Naive thymus-derived CD4-positive, alpha-beta T cell (primary cell): ENCODE data around the gene WDTC1. TPM values are rescaled to one million over a fixed set of nuclear protein-coding genes. Genes with fewer than 3 reads are reported as not detected.

Experiments
- ATAC-seq: fragments of 150-1000 bp; cut with Tn5 transposase; 2 replicates; pipeline ENCODE4 v1.10.0; 2021; ENCODE audit warnings: mild to moderate bottlenecking, moderate library complexity
- CTCF ChIA-PET: fragments of 350-600 bp; sonication (Branson Sonifier 250); formaldehyde crosslinking; loops from one replicate; lab custom pipeline; 2021; ENCODE audit warnings: antibody characterized with exemption; lab: Charles Lee
- POLR2A ChIA-PET: fragments of 350-600 bp; sonication (Branson Sonifier 250); formaldehyde crosslinking; loops from one replicate; lab custom pipeline; 2021; ENCODE audit warnings: antibody characterized with exemption, inconsistent platforms; lab: Charles Lee
- DNase-seq, 9 donors: peaks; one replicate each; pipeline versions ENCODE4 v3.0.0 to v3.0.0-alpha.2; 2020 to 2022; ENCODE audit warnings: mixed read lengths in 1 of 9
- H3K27ac ChIP-seq: one replicate; pipeline ENCODE4 v1.7.0; 2013; ENCODE audit warnings: mild to moderate bottlenecking, low read depth, low read length, moderate library complexity
- H3K27me3 ChIP-seq, 2 donors: one replicate each; pipeline ENCODE4 v1.7.0; 2013; ENCODE audit warnings: low read length in 2 of 2, mild to moderate bottlenecking in 2 of 2, moderate library complexity in 2 of 2; ENCODE audit not compliant: control insufficient read depth in 2 of 2, insufficient read depth in 2 of 2
- H3K36me3 ChIP-seq, 3 experiments: 1 replicate in 2 of 3; 2 replicates in 1 of 3; pipeline ENCODE4 v1.7.0; 2013; ENCODE audit warnings: low read length in 3 of 3, mild to moderate bottlenecking in 3 of 3, moderate library complexity in 1 of 3; ENCODE audit not compliant: insufficient read depth in 3 of 3, control insufficient read depth in 2 of 3
- H3K4me1 ChIP-seq, 2 donors: one replicate each; pipeline ENCODE4 v1.7.0; 2013; ENCODE audit warnings: low read length in 2 of 2, mild to moderate bottlenecking in 2 of 2, moderate library complexity in 1 of 2; ENCODE audit not compliant: control insufficient read depth in 2 of 2, insufficient read depth in 2 of 2
- H3K4me3 ChIP-seq: 2 replicates; pipeline ENCODE4 v1.7.0; 2013; ENCODE audit warnings: mild to moderate bottlenecking, low read length
- H3K9me3 ChIP-seq, 3 experiments: 1 replicate in 2 of 3; 2 replicates in 1 of 3; pipeline ENCODE4 v1.7.0; 2013; ENCODE audit warnings: low read length in 3 of 3; ENCODE audit not compliant: control insufficient read depth in 2 of 3
- H3K27ac Mint-ChIP-seq, 9 donors: one replicate each; pipeline ENCODE4 v1.8.0; 2020 to 2022; ENCODE audit warnings: mixed read lengths in 9 of 9, mild to moderate bottlenecking in 8 of 9, moderate library complexity in 5 of 9, inconsistent platforms in 2 of 9
- H3K27me3 Mint-ChIP-seq, 5 donors: one replicate each; pipeline ENCODE4 v1.8.0; 2021 to 2022; ENCODE audit warnings: mixed read lengths in 5 of 5, mild to moderate bottlenecking in 1 of 5
- H3K36me3 Mint-ChIP-seq, 5 donors: one replicate each; pipeline ENCODE4 v1.8.0; 2020 to 2022; ENCODE audit warnings: mixed read lengths in 5 of 5, mild to moderate bottlenecking in 3 of 5, inconsistent platforms in 1 of 5
- H3K4me1 Mint-ChIP-seq, 7 donors: one replicate each; pipeline ENCODE4 v1.8.0; 2020 to 2022; ENCODE audit warnings: mixed read lengths in 7 of 7, mild to moderate bottlenecking in 3 of 7, inconsistent platforms in 1 of 7
- H3K4me3 Mint-ChIP-seq, 10 donors: one replicate each; pipeline ENCODE4 v1.8.0; 2020 to 2022; ENCODE audit warnings: mild to moderate bottlenecking in 10 of 10, mixed read lengths in 10 of 10, moderate library complexity in 6 of 10, inconsistent platforms in 2 of 10
- H3K9me3 Mint-ChIP-seq, 11 donors: one replicate each; pipeline ENCODE4 v1.8.0; 2020 to 2022; ENCODE audit warnings: mixed read lengths in 11 of 11, mild to moderate bottlenecking in 4 of 11, inconsistent platforms in 1 of 11, moderate library complexity in 1 of 11
- intact Hi-C, 2 donors: fragments of 100-400 bp; cut with micrococcal nuclease; formaldehyde crosslinking; loops; one replicate each; pipeline ENCODE4 v1.15.1; 2023
- polyA plus RNA-seq, 2 donors: library from polyadenylated mRNA; unstranded; fragments of 300-500 nt; fragmentation: Illumina TruSeq; gene quantifications; one replicate each; pipeline ENCODE4 v1.2.3, GENCODE V29; 2021
- total RNA-seq, 6 experiments: library from RNA in 5 of 6; stranded (reverse) in 5 of 6; gene quantifications; 1 replicate in 5 of 6; 2 replicates in 1 of 6; pipeline ENCODE4 v1.2.3 and lab custom pipeline; 2021 to 2026

Gene WDTC1
- total and polyA plus RNA-seq, 7 experiments from 2014 or later: 5.8 to 59.0 (median 35.3) TPM

DNA sequence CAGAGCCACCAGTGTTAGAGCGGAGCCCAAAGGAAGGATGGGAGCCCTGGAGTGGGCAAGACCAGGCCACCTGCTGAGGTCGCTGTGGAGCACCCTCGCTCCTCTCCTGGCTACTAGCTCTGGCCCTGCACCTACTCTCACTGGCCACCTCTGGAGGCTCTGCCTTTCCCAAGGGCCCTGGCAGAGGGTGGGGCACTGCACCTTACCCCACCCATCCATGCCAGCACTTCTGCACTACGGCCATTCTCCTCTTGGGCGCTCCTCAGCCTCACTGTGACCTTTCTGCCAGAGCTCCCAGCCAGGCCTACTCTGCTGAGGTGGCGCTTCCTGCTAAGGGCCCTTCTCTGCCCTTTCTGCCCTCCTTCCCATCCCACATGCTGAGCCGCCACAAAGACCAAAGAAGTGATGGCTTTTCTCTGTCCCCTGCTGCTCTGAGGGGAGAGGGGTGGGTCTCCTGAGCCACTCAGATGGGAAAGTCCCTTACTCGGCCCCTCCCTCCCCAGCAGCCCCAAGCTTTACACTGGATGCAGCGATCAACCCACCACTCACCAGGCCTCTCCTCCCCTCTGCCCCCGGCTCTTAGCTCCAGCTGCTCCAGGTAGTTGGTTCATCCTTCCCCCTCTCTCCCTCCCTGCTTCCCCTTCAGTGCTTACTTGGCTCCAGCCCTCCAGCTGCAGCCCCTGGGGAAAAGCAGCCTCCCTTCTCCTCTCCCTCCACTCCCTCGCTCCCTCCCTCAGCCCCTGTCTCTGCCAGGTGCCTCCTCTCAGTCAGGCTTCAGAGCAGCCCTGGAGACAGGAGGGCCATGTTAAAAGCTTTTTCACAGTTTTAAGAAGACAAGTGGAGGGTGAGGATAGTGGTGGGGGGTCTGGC, 72.7 kb downstream of the WDTC1 start:
- POLR2A ChIA-PET: interaction anchor here (1.2 kb wide), 1 partner anchor 35 kb away, joined by 3 read pairs; the partner anchor contains the start of gene SYTL1
- CTCF ChIA-PET: interaction anchor here (0.8 to 1.8 kb wide), 4 partner anchors 25 to 209 kb away, joined by 3 to 5 read pairs (median 3); no protein-coding TSS in a partner anchor
- Histone ChIP-seq H3K36me3 (peaks cover 0 to 40% (median 0%) of the 10 kb centered on the region in 3 experiments), H3K4me3 (no peak overlapping the region), H3K27me3 (no peaks in the 10 kb centered on the region), H3K27ac (no peak overlapping the region), H3K9me3 (no peaks in the 10 kb centered on the region), H3K4me1 (no peaks in the 10 kb centered on the region)
- H3K27me3 Mint-ChIP-seq: no peaks in the 10 kb centered on the region
- H3K27ac Mint-ChIP-seq: peak overlapping the region in 1 of 9 donors; percentile 45
- H3K36me3 Mint-ChIP-seq: peaks cover 0 to 15% (median 2%) of the 10 kb centered on the region in 5 donors
- H3K4me3 Mint-ChIP-seq: no peak overlapping the region
- no peaks in the 10 kb centered on the region for H3K9me3 Mint-ChIP-seq
- intact Hi-C loops: no loop called here
- ATAC-seq: no peak
- H3K4me1 Mint-ChIP-seq: peaks cover 0 to 2% (median 0%) of the 10 kb centered on the region in 7 donors
- DNase-seq: no peak

DNA sequence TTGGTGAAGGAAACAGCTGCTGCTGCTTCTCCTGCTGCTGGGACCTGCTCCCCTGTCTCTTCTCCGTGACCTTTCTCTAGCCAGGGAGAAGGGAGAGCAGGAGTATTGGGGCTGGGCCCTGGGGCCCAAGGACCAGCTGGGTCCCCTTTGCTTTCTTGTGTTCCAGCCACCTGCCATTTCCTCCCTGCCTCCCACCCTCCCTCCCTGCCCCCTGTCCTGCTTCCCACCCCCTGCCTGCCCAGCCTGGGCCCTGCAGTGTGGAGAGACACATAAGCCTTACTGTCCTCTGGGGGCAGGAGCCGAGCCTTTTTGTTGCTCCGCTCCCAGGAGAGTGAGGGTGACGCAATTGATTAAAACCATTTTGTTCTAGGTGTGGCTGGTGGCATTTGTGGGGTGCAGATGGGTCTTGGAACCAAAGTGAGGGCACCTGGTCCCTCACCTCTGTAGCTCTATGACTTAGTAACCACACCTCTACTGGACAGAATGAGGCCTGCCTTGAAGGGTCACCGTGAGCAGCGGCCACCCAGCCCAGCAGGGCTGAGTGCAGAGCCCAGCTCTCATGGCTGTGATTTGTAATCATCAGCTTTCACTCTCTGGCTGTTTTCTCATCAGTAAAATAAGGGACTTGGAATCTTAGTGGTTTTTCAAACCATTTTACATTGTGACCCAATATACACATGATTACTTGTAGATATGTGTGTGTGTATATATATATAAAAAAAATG, 73.6 kb downstream of the WDTC1 start:
- intact Hi-C loops: no loop called here
- ATAC-seq: no peak
- Mint-ChIP-seq H3K27me3 (peaks cover 0 to 3% (median 0%) of the 10 kb centered on the region in 5 donors), H3K36me3 (peaks cover 0 to 11% (median 2%) of the 10 kb centered on the region in 5 donors), H3K9me3 (no peaks in the 10 kb centered on the region), H3K27ac (peak overlapping the region in 1 of 9 donors; percentile 34), H3K4me3 (no peak overlapping the region), H3K4me1 (peaks cover 0 to 2% (median 0%) of the 10 kb centered on the region in 7 donors)
- no peaks in the 10 kb centered on the region for H3K27me3 ChIP-seq
- H3K36me3 ChIP-seq: peaks cover 0 to 40% (median 0%) of the 10 kb centered on the region in 3 experiments
- H3K4me1 ChIP-seq: no peaks in the 10 kb centered on the region
- ChIA-PET POLR2A (interaction anchor here (0.6 to 2.6 kb wide), 2 partner anchors 18 to 159 kb away, joined by 3 to 10 read pairs; no protein-coding TSS in a partner anchor), CTCF (interaction anchor here (1.1 to 3.1 kb wide), 5 partner anchors 11 to 210 kb away, joined by 3 to 15 read pairs (median 3); no protein-coding TSS in a partner anchor)
- DNase-seq: no peak
- no peak overlapping the region for H3K4me3 ChIP-seq
- H3K9me3 ChIP-seq: no peaks in the 10 kb centered on the region
- H3K27ac ChIP-seq: no peak overlapping the region

DNA sequence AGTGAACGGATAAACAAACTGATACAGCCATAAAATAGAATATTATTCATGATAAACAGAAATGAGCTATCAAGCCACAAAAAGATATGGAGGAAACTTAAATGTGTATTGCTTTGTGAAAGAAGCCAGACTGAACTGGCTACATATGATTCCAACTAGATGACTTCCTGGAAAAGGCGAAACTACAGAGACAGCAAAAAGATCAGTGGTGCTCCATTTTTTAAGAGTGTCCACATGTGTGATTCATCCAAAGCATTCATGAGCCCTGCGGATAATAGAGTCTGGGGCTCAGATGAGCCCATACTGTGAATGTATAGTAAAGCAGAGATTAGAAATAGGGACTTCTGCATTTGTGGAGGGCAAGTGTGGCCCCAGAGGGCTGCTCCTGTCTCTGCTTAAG, 79.7 kb downstream of the WDTC1 start:
- POLR2A ChIA-PET: interaction anchor here (0.6 to 1.4 kb wide), 3 partner anchors 10 to 216 kb away, joined by 3 to 8 read pairs (median 3); no protein-coding TSS in a partner anchor
- H3K27ac Mint-ChIP-seq: peak overlapping the region in 3 of 9 donors; percentile 43 to 64 (median 47)
- no peaks in the 10 kb centered on the region for H3K9me3 ChIP-seq
- ATAC-seq (no peak), DNase-seq (no peak)
- no peaks in the 10 kb centered on the region for H3K36me3 Mint-ChIP-seq
- H3K27me3 ChIP-seq: no peaks in the 10 kb centered on the region
- no peaks in the 10 kb centered on the region for H3K9me3 Mint-ChIP-seq
- peaks cover 0 to 11% (median 0%) of the 10 kb centered on the region in 5 donors for H3K27me3 Mint-ChIP-seq
- H3K4me3 ChIP-seq: no peak overlapping the region
- H3K4me1 ChIP-seq: no peaks in the 10 kb centered on the region
- H3K4me3 Mint-ChIP-seq: no peak overlapping the region
- peaks cover 0 to 5% (median 0%) of the 10 kb centered on the region in 7 donors for H3K4me1 Mint-ChIP-seq
- no peaks in the 10 kb centered on the region for H3K36me3 ChIP-seq
- H3K27ac ChIP-seq: no peak overlapping the region
- intact Hi-C loops: no loop called here
- CTCF ChIA-PET: interaction anchor here (0.6 to 1.7 kb wide), 6 partner anchors 14 to 69 kb away, joined by 3 to 12 read pairs (median 3); partner anchors contain the start of gene CD164L2

DNA sequence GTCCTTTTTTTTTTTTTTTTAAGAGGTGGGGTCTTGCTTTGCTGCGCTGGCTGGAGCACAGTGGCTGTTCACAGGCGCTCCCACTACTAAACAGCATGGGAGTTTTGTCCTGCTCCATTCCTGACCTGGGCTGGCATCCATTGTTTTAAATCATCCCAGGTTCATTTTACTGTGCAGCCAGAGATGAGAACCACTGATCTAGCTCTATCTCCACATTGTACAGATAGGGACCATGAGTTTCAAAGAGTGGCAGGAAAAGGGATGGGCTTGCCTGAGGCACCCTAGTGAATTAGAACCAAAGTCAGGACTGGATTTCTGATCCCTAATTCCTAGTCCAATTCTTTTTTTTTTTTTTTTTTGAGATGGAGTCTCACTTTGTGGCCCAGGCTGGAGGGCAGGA, 80.3 kb downstream of the WDTC1 start:
- H3K4me3 ChIP-seq: no peak overlapping the region
- intact Hi-C loops: no loop called here
- no peaks in the 10 kb centered on the region for H3K4me1 ChIP-seq
- POLR2A ChIA-PET: interaction anchor here (0.6 kb wide), 2 partner anchors 215 to 326 kb away, joined by 3 read pairs; no protein-coding TSS in a partner anchor
- CTCF ChIA-PET: interaction anchor here (0.6 to 1.1 kb wide), 3 partner anchors 41 to 77 kb away, joined by 3 to 4 read pairs (median 3); no protein-coding TSS in a partner anchor
- Mint-ChIP-seq H3K27ac (no peak overlapping the region), H3K36me3 (no peaks in the 10 kb centered on the region), H3K27me3 (peaks cover 0 to 11% (median 2%) of the 10 kb centered on the region in 5 donors), H3K4me1 (peaks cover 0 to 5% (median 0%) of the 10 kb centered on the region in 7 donors), H3K4me3 (no peak overlapping the region), H3K9me3 (no peaks in the 10 kb centered on the region)
- no peaks in the 10 kb centered on the region for H3K9me3 ChIP-seq
- H3K27ac ChIP-seq: no peak overlapping the region
- H3K36me3 ChIP-seq: no peaks in the 10 kb centered on the region
- H3K27me3 ChIP-seq: no peaks in the 10 kb centered on the region
- no peak for DNase-seq
- ATAC-seq: no peak

DNA sequence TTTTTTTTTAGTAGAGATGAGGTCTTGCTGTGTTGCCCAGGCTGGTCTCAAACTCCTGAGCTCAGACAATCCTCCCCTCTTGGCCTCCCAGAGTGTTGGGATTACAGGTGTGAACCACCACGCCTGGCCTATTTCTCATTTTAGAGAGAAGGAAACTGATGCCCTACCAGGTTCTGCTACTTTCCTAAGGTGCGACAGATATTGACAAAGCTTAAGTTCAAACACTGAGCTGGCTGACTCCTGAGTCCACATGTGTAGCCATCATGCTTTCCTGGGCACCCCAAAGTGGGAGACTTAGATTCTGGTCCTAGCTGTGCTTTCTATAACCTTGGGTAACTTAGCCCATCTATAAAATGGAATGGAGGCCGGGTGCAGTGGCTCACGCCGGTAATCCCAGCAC, 82.4 kb downstream of the WDTC1 start:
- no peaks in the 10 kb centered on the region for H3K9me3 Mint-ChIP-seq
- ATAC-seq (no peak), DNase-seq (no peak)
- Histone ChIP-seq H3K36me3 (no peaks in the 10 kb centered on the region), H3K4me3 (no peak overlapping the region), H3K9me3 (no peaks in the 10 kb centered on the region), H3K27me3 (no peaks in the 10 kb centered on the region), H3K4me1 (peaks cover 5 to 6% of the 10 kb centered on the region in 2 donors), H3K27ac (no peak overlapping the region)
- intact Hi-C loops: no loop called here
- POLR2A ChIA-PET: interaction anchor here (0.5 kb wide), 1 partner anchor 219 kb away, joined by 3 read pairs; no protein-coding TSS in a partner anchor
- no peak overlapping the region for H3K4me3 Mint-ChIP-seq
- H3K27ac Mint-ChIP-seq: no peak overlapping the region
- CTCF ChIA-PET: interaction anchor here (0.6 to 1.3 kb wide), 3 partner anchors 16 to 354 kb away, joined by 3 read pairs; no protein-coding TSS in a partner anchor
- no peaks in the 10 kb centered on the region for H3K36me3 Mint-ChIP-seq
- peaks cover 3 to 13% (median 8%) of the 10 kb centered on the region in 7 donors for H3K4me1 Mint-ChIP-seq
- peaks cover 0 to 11% (median 4%) of the 10 kb centered on the region in 5 donors for H3K27me3 Mint-ChIP-seq

DNA sequence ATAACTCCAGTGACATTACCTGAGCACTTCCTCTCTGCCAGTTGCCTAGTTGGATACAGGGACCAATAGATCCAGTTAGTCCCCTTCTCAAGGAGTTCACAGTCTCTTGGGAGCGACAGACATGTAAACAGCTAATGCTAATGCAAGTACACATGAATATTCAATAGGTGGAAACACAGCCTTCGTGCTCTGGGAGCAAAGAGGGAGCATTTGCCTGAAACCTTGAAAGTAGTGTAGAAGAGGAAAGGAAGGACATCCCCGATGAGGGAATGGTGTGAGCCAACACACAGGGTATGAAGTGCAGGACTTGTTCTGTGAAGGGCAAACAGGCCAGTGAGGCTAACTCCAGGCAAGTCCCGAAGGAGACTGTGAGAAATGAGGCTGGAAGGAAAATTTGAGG, 83.7 kb downstream of the WDTC1 start:
- DNase-seq (no peak), ATAC-seq (no peak)
- POLR2A ChIA-PET: interaction anchor here (1.0 kb wide), 1 partner anchor 23 kb away, joined by 3 read pairs; no protein-coding TSS in a partner anchor
- H3K4me3 Mint-ChIP-seq: no peak overlapping the region
- H3K4me1 Mint-ChIP-seq: peaks cover 3 to 23% (median 19%) of the 10 kb centered on the region in 7 donors
- H3K27me3 ChIP-seq: no peaks in the 10 kb centered on the region
- peaks cover 0 to 8% (median 4%) of the 10 kb centered on the region in 5 donors for H3K27me3 Mint-ChIP-seq
- no peaks in the 10 kb centered on the region for H3K9me3 Mint-ChIP-seq
- peak overlapping the region in 1 of 9 donors; percentile 55 for H3K27ac Mint-ChIP-seq
- H3K4me3 ChIP-seq: no peak overlapping the region
- CTCF ChIA-PET: no interaction called here
- no peaks in the 10 kb centered on the region for H3K9me3 ChIP-seq
- intact Hi-C loops: no loop called here
- no peaks in the 10 kb centered on the region for H3K36me3 Mint-ChIP-seq
- peaks cover 0 to 5% (median 0%) of the 10 kb centered on the region in 3 experiments for H3K36me3 ChIP-seq
- no peak overlapping the region for H3K27ac ChIP-seq
- H3K4me1 ChIP-seq: peaks cover 9 to 11% of the 10 kb centered on the region in 2 donors
